GM12872 (cell line): Measurements from ENCODE around the gene HSPD1.

ENCODE experiments used
- CTCF ChIP-seq: IDR thresholded peaks from 3 replicates; pipeline ENCODE4 v1.5.1; 2011; ENCODE audit warnings: low read depth, mild to moderate bottlenecking, low read length, moderate library complexity; ENCODE audit not compliant: insufficient read depth

Gene HSPD1

GRCh38 chr2:197504000-197504399 lies 4.4 kb upstream of the HSPD1 start:
- TF ChIP-seq CTCF = no peak

GRCh38 chr2:197502685-197503084 lies 3.0 kb upstream of the HSPD1 start:
- TF ChIP-seq CTCF = no peak

GRCh38 chr2:197502201-197502600 lies 2.6 kb upstream of the HSPD1 start:
- no peak for TF ChIP-seq CTCF

- no peak for TF ChIP-seq CTCF
Measured at GRCh38 chr2:197500503-197501131, 977 bp upstream of the HSPD1 start.

GRCh38 chr2:197498937-197499593 lies 575 bp downstream of the HSPD1 start:
- TF ChIP-seq CTCF = no peak

GRCh38 chr2:197498235-197498936 lies 1.3 kb downstream of the HSPD1 start:
- no peak for TF ChIP-seq CTCF

- TF ChIP-seq CTCF = no peak
Measured at GRCh38 chr2:197497326-197497725, 2.3 kb downstream of the HSPD1 start.
